ENCODE results near the gene E2F3. TPM values are rescaled to one million over a fixed set of nuclear protein-coding genes. Genes with fewer than 3 reads are reported as not detected.

E2F3 gene
- total RNA-seq, 1 experiment from 2014 or later: 27.1 TPM

- Histone ChIP-seq H3K9me2 (ENCODE audit: insufficient read depth) (no peaks in the 10 kb centered on the region), H3K27me3 (ENCODE audit: insufficient read depth, low read length) (no peaks in the 10 kb centered on the region), H3K9me3 (ENCODE audit: control insufficient read depth in 1 of 2, insufficient read depth in 1 of 2, low read depth in 1 of 2, low read length in 2 of 2) (no peaks in the 10 kb centered on the region), H4K20me1 (ENCODE audit: insufficient read depth) (peaks cover 47% of the 10 kb centered on the region; the same call in 1 of the 2 replicates), H3K9ac (ENCODE audit: low read length) (no peak overlapping the region), H3K4me3 (replicated peaks in 1 of 2; ENCODE audit: low read depth in 1 of 2, low read length in 2 of 2) (no peak overlapping the region), H3K4me1 (ENCODE audit: control insufficient read depth in 1 of 2, insufficient read depth in 2 of 2, low read length in 2 of 2) (no peaks in the 10 kb centered on the region; a peak in 1 of 4 replicates), H3K79me2 (ENCODE audit: insufficient read depth, low read length) (peaks cover 100% of the 10 kb centered on the region), H3K4me2 (ENCODE audit: low read length) (no peak overlapping the region), H2AFZ (ENCODE audit: low read depth, low read length, poor library complexity, severe bottlenecking) (no peak overlapping the region), H3K27ac (ENCODE audit: low read depth, low read length) (no peak overlapping the region), H3K36me3 (ENCODE audit: control insufficient read depth in 1 of 2, insufficient read depth in 2 of 2, low read length in 2 of 2) (no peaks in the 10 kb centered on the region; a peak in 1 of 4 replicates)
- ChIA-PET POLR2A (no interaction called here), RAD21 (ENCODE audit: low non-redundant PET in 1 of 2, low total read pairs in 2 of 2, uncharacterized antibody in 2 of 2, unreplicated experiment in 2 of 2) (no interaction called here), CTCF (interaction anchor here (0.8 kb wide), 1 partner anchor 11 kb away, joined by 3 read pairs; no protein-coding TSS in a partner anchor)
- no peak for TF ChIP-seq ZFX (IDR thresholded peaks at IDR 0.05)
- DNase-seq (ENCODE audit: low read depth, low spot score) (no peak), ATAC-seq (no peak)
- no TSS peak for BruUV-seq (replicated peaks)
- intact Hi-C loops (cut with micrococcal nuclease): no loop called here
These were observed 13.6 kb downstream of the E2F3 start for GRCh38 chr6:20415304-20415703.

- ChIA-PET CTCF (interaction anchor here (0.8 kb wide), 1 partner anchor 12 kb away, joined by 3 read pairs; no protein-coding TSS in a partner anchor), RAD21 (ENCODE audit: low non-redundant PET in 1 of 2, low total read pairs in 2 of 2, uncharacterized antibody in 2 of 2, unreplicated experiment in 2 of 2) (no interaction called here), POLR2A (no interaction called here)
- Histone ChIP-seq H2AFZ (ENCODE audit: low read depth, low read length, poor library complexity, severe bottlenecking) (no peak overlapping the region), H3K4me1 (ENCODE audit: control insufficient read depth in 1 of 2, insufficient read depth in 2 of 2, low read length in 2 of 2) (no peaks in the 10 kb centered on the region; a peak in 1 of 4 replicates), H3K36me3 (ENCODE audit: control insufficient read depth in 1 of 2, insufficient read depth in 2 of 2, low read length in 2 of 2) (peaks cover 0 to under 1% of the 10 kb centered on the region in 2 experiments; a peak in 1 of 4 replicates), H3K79me2 (ENCODE audit: insufficient read depth, low read length) (peaks cover 100% of the 10 kb centered on the region), H4K20me1 (ENCODE audit: insufficient read depth) (peaks cover 53% of the 10 kb centered on the region; the same call in 1 of the 2 replicates), H3K27ac (ENCODE audit: low read depth, low read length) (no peak overlapping the region), H3K9me2 (ENCODE audit: insufficient read depth) (no peaks in the 10 kb centered on the region), H3K27me3 (ENCODE audit: insufficient read depth, low read length) (no peaks in the 10 kb centered on the region), H3K9ac (ENCODE audit: low read length) (no peak overlapping the region), H3K4me3 (replicated peaks in 1 of 2; ENCODE audit: low read depth in 1 of 2, low read length in 2 of 2) (no peak overlapping the region), H3K9me3 (ENCODE audit: control insufficient read depth in 1 of 2, insufficient read depth in 1 of 2, low read depth in 1 of 2, low read length in 2 of 2) (no peaks in the 10 kb centered on the region), H3K4me2 (ENCODE audit: low read length) (no peak overlapping the region)
- no peak for ATAC-seq
- no peak for DNase-seq (ENCODE audit: low read depth, low spot score)
- TF ChIP-seq SP1 (IDR thresholded peaks at IDR 0.05; ENCODE audit: low read depth) (no peak), MAX (IDR thresholded peaks at IDR 0.05) (no peak), EZH2phosphoT487 (IDR thresholded peaks at IDR 0.05; ENCODE audit: borderline replicate concordance) (no peak), RAD21 (IDR thresholded peaks at IDR 0.05; ENCODE audit: low read depth) (no peak), ZNF274 (IDR thresholded peaks at IDR 0.05; ENCODE audit: low read depth, low read length) (no peak), FOSL1 (IDR thresholded peaks at IDR 0.05; ENCODE audit: low read depth) (no peak), ATF3 (IDR thresholded peaks at IDR 0.05) (no peak), TCF7L2 (IDR thresholded peaks at IDR 0.05; ENCODE audit: borderline replicate concordance, extremely low read depth, insufficient read depth, insufficient read length) (no peak), SIN3A (IDR thresholded peaks at IDR 0.05; ENCODE audit: low read depth) (no peak), SRF (IDR thresholded peaks at IDR 0.05; ENCODE audit: low read depth) (no peak), ZFX (IDR thresholded peaks at IDR 0.05) (no peak), ZBTB33 (IDR thresholded peaks at IDR 0.05; ENCODE audit: extremely low read depth, insufficient replicate concordance, low read length) (no peak), EZH2 (IDR thresholded peaks at IDR 0.05) (no peak), JUND (IDR thresholded peaks at IDR 0.05) (no peak), POLR2AphosphoS5 (IDR thresholded peaks at IDR 0.05; ENCODE audit: low read depth, low read length) (no peak), ELF1 (IDR thresholded peaks at IDR 0.05; ENCODE audit: borderline replicate concordance, low read depth) (no peak), CBX3 (IDR thresholded peaks at IDR 0.05; ENCODE audit: low read depth) (no peak), POLR2A (IDR thresholded peaks at IDR 0.05; ENCODE audit: borderline replicate concordance, extremely low read depth, insufficient read depth, insufficient read length) (no peak)
- intact Hi-C loops (cut with micrococcal nuclease): no loop called here
- no TSS peak for BruUV-seq (replicated peaks)
These were observed 14.2 kb downstream of the E2F3 start for GRCh38 chr6:20415712-20416454.
